GM21526 (cell line): ENCODE results near the gene UVSSA.

Experiments used
- ATAC-seq: cut with Tn5 transposase; IDR thresholded peaks from one replicate; pipeline ENCODE4 v1.9.1; 2021; ENCODE audit warnings: moderate library complexity; ENCODE audit not compliant: unreplicated experiment, low FRiP score

Gene UVSSA

GRCh38 chr4:1405254-1405635, 58.2 kb downstream of the UVSSA start:
- ATAC-seq = no peak

- ATAC-seq = no peak
Observed at GRCh38 chr4:1405636-1406393, 58.8 kb downstream of the UVSSA start.

GRCh38 chr4:1406394-1406980, 59.5 kb downstream of the UVSSA start, which contains the start of gene NKX1-1:
TSS of gene NKX1-1 (minus strand) at chr4:1406442. CDS start at chr4:1406442, 0 bp downstream.
- ATAC-seq = no peak

- no peak for ATAC-seq
Observed at GRCh38 chr4:1406981-1407656, 60.1 kb downstream of the UVSSA start.

- ATAC-seq = no peak
Observed at GRCh38 chr4:1407657-1408333, 60.8 kb downstream of the UVSSA start.

- no peak for ATAC-seq
Observed at GRCh38 chr4:1408418-1408817, 61.4 kb downstream of the UVSSA start.

- no peak for ATAC-seq
Observed at GRCh38 chr4:1409079-1409478, 62.1 kb downstream of the UVSSA start.

GRCh38 chr4:1409491-1410425, 62.8 kb downstream of the UVSSA start:
- no peak for ATAC-seq

- ATAC-seq = no peak
Observed at GRCh38 chr4:1410491-1411325, 63.7 kb downstream of the UVSSA start.

GRCh38 chr4:1411436-1412375, 64.7 kb downstream of the UVSSA start:
- no peak for ATAC-seq

GRCh38 chr4:1412376-1413203, 65.6 kb downstream of the UVSSA start:
- ATAC-seq = no peak

- ATAC-seq = no peak
Observed at GRCh38 chr4:1413204-1413663, 66.2 kb downstream of the UVSSA start.

- ATAC-seq = no peak
Observed at GRCh38 chr4:1413687-1414479, 66.9 kb downstream of the UVSSA start.

- ATAC-seq = no peak
Observed at GRCh38 chr4:1414831-1415680, 68.0 kb downstream of the UVSSA start.

- no peak for ATAC-seq
Observed at GRCh38 chr4:1415681-1415981, 68.6 kb downstream of the UVSSA start.
